ENCODE measurements around the gene C2orf42.
A peak's percentile ranks its signal among the peaks of the same experiment; 100 is the strongest.

The C2orf42 gene

DNA sequence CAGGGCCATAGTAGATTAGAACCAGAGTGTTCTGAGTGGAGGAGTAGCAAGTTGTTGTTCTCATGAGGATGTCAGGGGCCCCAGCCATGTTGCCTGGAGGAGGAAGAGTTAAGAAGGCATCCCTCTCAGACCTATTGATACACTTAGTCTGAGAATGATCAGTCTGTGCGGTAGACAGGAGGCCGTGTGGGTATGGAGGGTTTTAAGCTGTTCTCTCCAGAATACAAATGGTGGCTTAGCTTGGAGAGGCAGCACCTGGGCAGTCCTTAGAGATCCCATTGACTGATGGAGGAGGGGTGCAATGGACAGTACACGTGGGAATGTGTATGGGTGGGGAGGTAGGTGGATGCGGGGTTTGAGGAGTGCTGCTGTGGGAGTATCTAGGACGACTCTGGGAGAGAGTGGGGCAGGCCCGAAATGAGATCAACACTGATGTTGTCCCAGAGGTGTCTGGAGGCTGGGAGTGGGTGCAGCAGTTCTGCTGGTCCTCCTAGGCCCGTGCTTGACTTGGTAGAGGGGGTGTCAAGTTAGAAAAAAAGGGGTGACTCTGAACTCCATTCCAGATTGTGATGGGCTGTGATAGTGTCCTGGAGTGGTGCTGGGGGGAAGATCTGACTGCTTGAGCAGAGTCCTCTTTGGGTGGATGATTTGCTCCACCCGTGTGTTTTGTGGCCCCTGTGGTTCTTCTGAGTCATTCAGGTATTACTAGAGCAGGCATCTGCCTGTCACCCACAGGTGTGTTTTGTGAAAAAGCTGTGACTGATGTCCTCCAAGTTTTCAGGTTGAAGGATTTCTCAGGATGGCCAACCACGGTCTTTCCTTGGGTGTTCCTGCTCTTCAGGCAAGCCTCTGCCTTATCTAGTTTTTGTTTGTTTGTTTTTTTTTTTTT, 44.7 kb downstream of the C2orf42 start:
- no peak overlapping the region for H3K4me3 ChIP-seq (ENCODE audit: low read depth, low read length)
- no peak for DNase-seq (ENCODE audit: low read depth, low spot score)
- POLR2A ChIA-PET, result interaction anchor here (4.1 kb wide), 1 partner anchor 232 kb away, joined by 23 read pairs; the partner anchor contains the start of gene MXD1
- TF ChIP-seq CTCF (IDR thresholded peaks at IDR 0.05; ENCODE audit: insufficient read depth, low read length, missing control alignments), result no peak
- CTCF ChIA-PET, result interaction anchor here (4.2 kb wide), 1 partner anchor 233 kb away, joined by 42 read pairs; the partner anchor contains the start of gene MXD1

GRCh38 chr2:70145144-70145490, 45.7 kb downstream of the C2orf42 start:
- CTCF ChIA-PET, result interaction anchor here (2.6 to 4.2 kb wide), 3 partner anchors 57 to 232 kb away, joined by 19 to 42 read pairs (median 21); partner anchors contain the start of genes MXD1 and PCBP1

DNA sequence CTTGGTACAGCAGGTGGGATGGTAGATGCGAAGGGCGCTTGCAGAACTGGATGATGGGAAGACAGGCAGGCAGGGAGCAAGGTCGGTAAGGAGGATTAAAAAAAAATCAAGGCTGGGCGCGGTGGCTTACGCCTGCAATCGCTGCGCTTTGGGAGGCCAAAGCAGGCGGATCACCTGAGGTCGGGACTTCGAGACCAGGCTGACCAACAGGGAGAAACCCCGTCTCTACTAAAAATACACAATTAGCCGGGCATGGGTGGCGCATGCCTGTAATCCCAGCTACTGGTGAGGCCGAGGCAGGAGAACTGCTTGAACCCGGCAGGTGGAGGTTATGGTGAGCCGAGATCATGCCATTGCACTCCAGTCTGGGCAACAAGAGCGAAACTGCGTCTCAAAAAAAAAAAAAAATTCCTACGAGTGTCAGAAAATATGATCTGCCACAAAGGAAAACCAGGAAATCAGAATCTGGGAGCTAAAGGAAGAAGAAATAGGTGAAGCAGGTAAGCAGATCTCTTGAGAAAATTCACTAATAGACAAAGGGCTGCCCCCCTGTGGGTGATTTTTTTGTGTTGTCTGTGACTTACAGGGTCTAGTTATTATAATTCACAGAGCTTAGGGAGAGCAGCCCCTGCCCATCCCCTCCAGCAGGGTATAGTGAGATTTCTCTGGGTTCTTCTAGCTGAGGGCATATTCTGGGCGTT, 46.2 kb downstream of the C2orf42 start:
- CTCF ChIA-PET, result interaction anchor here (1.1 to 4.2 kb wide), 4 partner anchors 37 to 231 kb away, joined by 3 to 42 read pairs (median 20); partner anchors contain the start of genes MXD1 and PCBP1
- TF ChIP-seq CTCF (IDR thresholded peaks at IDR 0.05; ENCODE audit: insufficient read depth, low read length, missing control alignments), result no peak
- no peak overlapping the region for H3K4me3 ChIP-seq (ENCODE audit: low read depth, low read length)
- DNase-seq (ENCODE audit: low read depth, low spot score), result no peak
- POLR2A ChIA-PET, result interaction anchor here (1.1 to 4.1 kb wide), 2 partner anchors 57 to 230 kb away, joined by 3 to 23 read pairs; partner anchors contain the start of gene MXD1

More at GRCh38 chr2:70145144-70145490, 45.7 kb downstream of the C2orf42 start:
- POLR2A ChIA-PET, result interaction anchor here (4.1 kb wide), 1 partner anchor 231 kb away, joined by 23 read pairs; the partner anchor contains the start of gene MXD1
- TF ChIP-seq CTCF (IDR thresholded peaks at IDR 0.05; ENCODE audit: insufficient read depth, low read length, missing control alignments), result no peak
- DNase-seq (ENCODE audit: low read depth, low spot score), result no peak
- no peak overlapping the region for H3K4me3 ChIP-seq (ENCODE audit: low read depth, low read length)

DNA sequence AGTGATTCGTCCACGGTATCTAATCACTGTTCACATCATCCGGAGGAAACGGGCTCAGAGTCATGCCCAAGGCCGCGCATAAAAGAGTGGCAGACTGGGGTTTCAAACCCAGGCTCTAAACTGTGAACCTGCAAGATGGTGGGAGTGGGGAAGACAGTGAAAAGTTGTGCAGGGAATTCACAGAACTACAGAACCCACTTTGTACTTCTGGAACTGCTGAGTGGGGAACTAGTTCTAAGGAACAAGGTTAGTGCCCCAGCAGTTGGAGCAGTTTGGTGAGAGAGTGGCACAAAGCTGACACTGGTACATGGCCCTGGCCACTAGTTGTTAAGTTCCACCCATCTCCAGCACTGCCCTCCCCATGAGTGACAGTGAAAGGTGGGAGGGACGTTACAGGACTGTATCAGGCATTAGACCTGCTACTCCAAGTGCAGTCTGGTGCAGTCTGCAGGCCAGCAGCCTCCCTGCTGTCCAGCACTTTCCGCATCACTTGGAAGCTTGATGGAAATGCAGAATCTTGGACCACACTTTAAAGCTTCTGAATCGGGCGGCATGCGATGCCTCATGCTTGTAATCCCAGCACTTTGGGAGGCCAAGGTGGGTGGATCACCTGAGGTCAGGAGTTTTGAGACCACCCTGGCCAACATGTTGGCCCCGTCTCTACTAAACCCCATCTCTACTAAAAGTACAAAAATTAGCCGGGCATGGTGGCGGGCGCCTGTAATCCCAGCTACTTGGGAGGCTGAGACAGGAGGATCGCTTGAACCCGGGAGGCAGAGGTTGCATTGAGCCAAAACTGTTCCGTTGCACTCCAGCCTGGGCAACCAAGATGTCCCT, 47.3 kb downstream of the C2orf42 start:
- POLR2A ChIA-PET, result interaction anchor here (0.7 to 4.1 kb wide), 4 partner anchors 56 to 229 kb away, joined by 3 to 23 read pairs (median 4); partner anchors contain the start of gene MXD1
- DNase-seq (ENCODE audit: low read depth, low spot score), result no peak
- peak overlapping the region; percentile 49 for H3K4me3 ChIP-seq (ENCODE audit: low read depth, low read length)
- CTCF ChIA-PET, result interaction anchor here (0.6 to 4.2 kb wide), 27 partner anchors 9 to 425 kb away, joined by 3 to 42 read pairs (median 4); partner anchors contain the start of genes MXD1 and PCBP1
- TF ChIP-seq CTCF (IDR thresholded peaks at IDR 0.05; ENCODE audit: insufficient read depth, low read length, missing control alignments), result no peak

- peak; percentile 88 for DNase-seq (ENCODE audit: low read depth, low spot score)
- peak overlapping the region; percentile 60 for H3K4me3 ChIP-seq (ENCODE audit: low read depth, low read length)
- CTCF ChIA-PET, result interaction anchor here (0.6 to 4.2 kb wide), 26 partner anchors 10 to 424 kb away, joined by 3 to 42 read pairs (median 4); partner anchors contain the start of genes MXD1 and PCBP1
- POLR2A ChIA-PET, result interaction anchor here (0.7 to 4.1 kb wide), 5 partner anchors 10 to 228 kb away, joined by 3 to 23 read pairs (median 5); partner anchors contain the start of gene MXD1
- peak; percentile 98 for TF ChIP-seq CTCF (IDR thresholded peaks at IDR 0.05; ENCODE audit: insufficient read depth, low read length, missing control alignments)
These were observed 48.1 kb downstream of the C2orf42 start for GRCh38 chr2:70142590-70143313.

Measured in AG04449 (cell line).